Muscle of back (tissue), 13 donors: ENCODE results near the gene KPRP. TPM values are rescaled to one million over a fixed set of nuclear protein-coding genes. Genes with fewer than 3 reads are reported as not detected.
A peak's percentile ranks its signal among the peaks of the same experiment; 100 is the strongest.

ENCODE experiments used
- DNase-seq, 3 donors: peaks; one replicate each; pipeline versions ENCODE4 v3.0.0 to v3.0.0-alpha.2; 2013
- long read RNA-seq, 9 donors: transcript quantifications; one replicate each; lab custom pipeline, GENCODE V29; 2026
- polyA plus RNA-seq, 10 donors: library from polyadenylated mRNA; unstranded; fragments of 120-200 nt; gene quantifications; one replicate each; pipeline ENCODE4 v1.2.1, GENCODE V29; 2013; ENCODE audit not compliant: insufficient read length in 10 of 10

The KPRP gene
- not detected for polyA plus RNA-seq
- long read RNA-seq, donor 1 = 0 reads
- long read RNA-seq, donor 2 = 0 reads
- long read RNA-seq, donor 3 = 0 reads
- long read RNA-seq, donor 4 = 0 reads
- long read RNA-seq, donor 5 = 0 reads
- long read RNA-seq, donor 6 = 0 reads
- long read RNA-seq, donor 7 = 0 reads
- long read RNA-seq, donor 8 = 0 reads
- long read RNA-seq, donor 9 = 0 reads

DNA sequence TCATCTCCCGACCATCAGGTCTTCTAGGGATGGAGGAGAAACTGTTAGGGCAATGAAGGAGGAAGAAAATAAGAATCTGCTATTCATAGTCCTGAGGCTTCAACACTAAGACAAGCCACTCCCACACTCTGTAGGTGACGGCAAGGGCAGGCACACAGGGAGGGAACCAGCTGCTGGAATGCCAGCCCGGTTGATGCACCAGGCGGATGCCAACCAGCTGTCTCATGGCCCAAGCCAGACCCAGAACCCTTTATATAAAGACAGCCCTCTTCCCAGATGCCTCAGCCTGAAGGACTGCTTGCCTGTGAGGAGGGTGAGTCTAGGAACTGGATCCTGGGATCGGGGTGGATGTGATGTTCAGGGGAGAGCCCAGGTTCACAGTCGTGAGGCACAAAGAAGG is at the start of gene KPRP:
TSS of gene KPRP (plus strand) at position 279 of the 400 bp plus-strand sequence. CDS start 1,564 bp downstream, outside the sequence.
- no peak for DNase-seq

GRCh38 chr1:152718238-152718637 is 39.6 kb upstream of the KPRP start:
- DNase-seq = no peak

DNA sequence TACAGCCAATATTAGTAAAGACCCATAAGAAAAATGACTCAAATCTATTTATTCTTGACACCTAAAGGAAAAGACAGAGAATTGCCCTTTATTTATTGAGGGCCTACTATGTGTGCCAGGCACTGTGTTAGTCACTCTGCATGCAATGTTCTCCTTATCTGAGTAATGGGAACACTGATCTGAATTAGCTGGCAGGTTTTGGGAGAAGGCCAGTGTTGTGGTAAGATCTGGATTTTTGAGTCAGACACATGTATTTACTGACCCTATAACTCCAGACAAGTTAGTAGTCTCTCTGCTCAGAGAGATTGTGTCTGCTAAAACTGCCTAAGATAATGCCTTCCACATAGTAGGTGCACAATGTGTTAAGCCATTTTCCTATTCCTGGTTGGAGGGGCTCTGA is 32.6 kb upstream of the KPRP start:
- DNase-seq = no peak

DNA sequence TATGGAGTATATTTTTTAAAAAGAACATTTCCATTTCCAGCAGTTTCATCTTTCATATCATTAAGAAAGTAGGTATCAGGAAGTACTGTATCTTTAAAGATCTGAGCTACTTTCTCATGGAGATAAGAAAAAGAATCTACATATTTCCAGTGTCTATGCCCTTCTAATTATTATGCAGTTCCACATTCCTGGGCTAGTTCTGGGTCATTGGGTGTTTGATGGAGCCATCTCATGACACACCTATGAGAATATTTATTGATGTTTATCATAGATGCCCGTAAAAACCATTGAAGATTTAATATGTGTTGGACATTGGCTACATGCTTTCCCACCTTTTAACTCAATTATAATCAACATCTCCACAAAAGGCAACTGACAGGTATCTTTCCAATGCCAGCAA is 28.8 kb upstream of the KPRP start:
- no peak for DNase-seq

DNA sequence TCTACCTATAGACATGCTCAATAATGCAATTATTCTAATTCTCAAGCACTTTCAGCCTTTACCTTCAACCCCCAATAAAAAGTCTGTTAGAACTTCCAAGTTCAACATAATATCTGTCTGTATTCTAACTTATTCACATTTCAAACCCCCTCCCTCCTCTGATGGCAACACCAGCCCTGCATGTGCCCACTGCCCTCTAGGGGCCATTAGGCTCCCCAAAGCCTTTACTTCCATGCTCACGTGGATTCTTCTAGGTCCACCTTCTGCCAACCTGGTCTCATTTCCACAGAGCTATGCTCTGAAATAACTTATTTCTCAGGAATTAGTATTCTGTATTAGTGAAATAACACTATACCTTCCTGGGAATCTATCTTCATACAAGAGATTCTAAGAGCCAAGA is 22.2 kb upstream of the KPRP start:
- DNase-seq = no peak

GRCh38 chr1:152737997-152738396 is 19.8 kb upstream of the KPRP start:
- DNase-seq = no peak

GRCh38 chr1:152739841-152740240 is 18.0 kb upstream of the KPRP start:
- no peak for DNase-seq

DNA sequence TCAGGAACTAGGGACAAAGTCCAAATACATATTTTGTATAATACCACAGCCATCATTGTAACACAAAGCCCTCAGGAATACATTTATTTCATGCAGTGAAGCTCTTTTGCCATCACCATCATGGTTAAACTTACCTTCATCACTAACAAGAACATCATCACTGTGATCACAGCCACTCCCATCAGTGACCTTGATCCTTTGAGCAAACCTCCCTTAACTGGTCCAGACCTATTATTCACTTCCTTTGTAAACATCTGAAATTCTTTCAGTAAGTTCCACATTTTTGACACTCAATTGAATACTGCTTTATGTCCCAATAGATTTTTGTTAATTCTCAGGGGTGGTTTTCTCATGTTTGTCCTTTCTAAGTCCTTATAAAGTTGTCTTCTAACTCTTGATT is 16.2 kb upstream of the KPRP start:
- no peak for DNase-seq

DNA sequence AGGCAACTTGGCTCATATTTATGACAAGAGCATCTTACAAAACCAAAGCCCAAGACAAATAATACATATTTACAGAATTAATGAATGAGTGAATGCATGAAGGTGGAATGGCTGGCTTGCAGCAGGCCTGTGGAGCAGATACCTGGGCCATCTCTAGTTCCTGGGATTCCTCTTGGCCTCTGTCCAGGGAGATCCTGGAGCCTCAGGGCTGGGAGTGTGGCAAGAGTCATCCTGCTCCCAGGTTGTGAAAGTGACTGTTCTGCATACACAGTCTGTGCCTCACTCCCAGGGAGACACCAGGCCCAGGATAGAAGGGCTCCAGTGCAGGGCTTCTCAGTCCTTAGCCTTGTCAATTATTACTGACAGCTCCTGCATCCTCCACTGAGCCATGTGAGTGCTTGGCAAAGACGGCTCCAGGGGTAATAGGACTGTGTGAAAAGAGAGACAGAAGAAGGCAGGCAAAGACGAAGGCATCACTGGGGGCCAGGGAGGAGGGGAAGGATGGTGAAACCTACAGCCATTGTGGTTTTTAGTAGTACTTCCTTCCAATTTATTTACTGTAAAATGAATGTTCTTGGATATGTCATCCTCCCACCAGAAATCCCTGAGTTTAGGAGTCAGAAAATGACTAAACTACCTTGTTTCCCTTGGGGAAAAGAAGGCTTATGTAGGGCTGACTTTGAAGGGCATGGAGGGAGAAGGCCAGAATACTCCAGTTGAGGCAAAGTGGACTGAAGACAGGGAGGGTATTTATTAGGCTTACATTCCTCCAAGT is 14.3 kb upstream of the KPRP start:
- no peak for DNase-seq

DNA sequence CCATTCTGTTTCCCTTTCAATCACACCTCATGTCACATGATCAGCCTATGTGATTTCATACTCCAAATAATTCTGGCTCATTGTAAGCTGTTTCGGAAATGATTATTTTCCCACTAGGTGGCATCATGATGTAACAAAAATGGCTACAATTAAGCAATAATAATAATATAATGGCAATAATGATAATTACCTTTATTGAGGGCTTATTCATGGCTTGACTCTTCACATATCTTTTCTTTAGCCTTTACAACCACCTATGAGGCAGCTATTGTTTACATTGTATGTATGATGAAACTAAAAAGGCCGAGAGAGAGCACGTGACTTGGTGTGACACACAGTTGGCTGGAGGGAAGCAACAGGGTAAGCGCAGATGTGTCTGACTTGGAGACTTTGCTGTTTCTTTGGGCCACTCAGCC is 12.5 kb upstream of the KPRP start:
- no peak for DNase-seq

DNA sequence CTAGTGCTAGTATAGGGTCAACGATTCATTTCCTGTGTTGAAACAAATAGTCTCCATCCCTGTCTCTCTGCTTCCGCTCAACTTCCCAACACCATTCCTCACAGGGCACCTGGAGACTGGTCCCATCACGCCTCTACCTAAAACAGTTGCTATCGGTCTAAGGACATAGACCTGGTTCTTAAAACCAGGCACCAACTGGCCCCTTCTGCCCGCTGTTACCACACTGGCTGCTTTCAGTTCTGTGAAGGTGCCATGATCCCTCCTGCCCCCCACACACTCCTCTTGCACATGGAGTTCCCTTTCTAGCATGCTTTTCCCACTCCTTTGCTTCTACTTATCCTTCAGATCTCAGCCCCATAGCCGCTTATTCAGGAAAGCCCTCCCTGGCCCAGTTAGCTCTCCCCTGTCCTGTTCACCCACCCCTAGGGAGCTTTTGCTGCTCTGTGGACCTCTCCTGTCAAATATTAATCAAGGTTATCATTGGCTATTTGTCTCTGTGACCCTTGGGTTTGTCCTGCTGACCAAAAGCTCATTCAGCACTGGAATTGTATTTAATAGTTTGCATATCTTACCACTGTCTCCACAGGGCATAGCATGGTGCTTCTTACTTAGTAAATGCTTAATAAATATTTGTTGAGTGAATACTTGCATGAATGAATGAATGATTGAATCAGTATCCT is 11.9 kb upstream of the KPRP start:
- no peak for DNase-seq

- no peak for DNase-seq
Observed at GRCh38 chr1:152747831-152748230, 10.0 kb upstream of the KPRP start.

GRCh38 chr1:152752225-152752624 is 5.6 kb upstream of the KPRP start:
- DNase-seq = peak in 1 of 3 donors; percentile 2

GRCh38 chr1:152753586-152753985 is 4.2 kb upstream of the KPRP start:
- DNase-seq = no peak

- DNase-seq = no peak
Observed at GRCh38 chr1:152756872-152757271, 953 bp upstream of the KPRP start.

GRCh38 chr1:152758636-152759035 is 811 bp downstream of the KPRP start:
- no peak for DNase-seq

- no peak for DNase-seq
Observed at GRCh38 chr1:152759453-152760173, 1.8 kb downstream of the KPRP start.

DNA sequence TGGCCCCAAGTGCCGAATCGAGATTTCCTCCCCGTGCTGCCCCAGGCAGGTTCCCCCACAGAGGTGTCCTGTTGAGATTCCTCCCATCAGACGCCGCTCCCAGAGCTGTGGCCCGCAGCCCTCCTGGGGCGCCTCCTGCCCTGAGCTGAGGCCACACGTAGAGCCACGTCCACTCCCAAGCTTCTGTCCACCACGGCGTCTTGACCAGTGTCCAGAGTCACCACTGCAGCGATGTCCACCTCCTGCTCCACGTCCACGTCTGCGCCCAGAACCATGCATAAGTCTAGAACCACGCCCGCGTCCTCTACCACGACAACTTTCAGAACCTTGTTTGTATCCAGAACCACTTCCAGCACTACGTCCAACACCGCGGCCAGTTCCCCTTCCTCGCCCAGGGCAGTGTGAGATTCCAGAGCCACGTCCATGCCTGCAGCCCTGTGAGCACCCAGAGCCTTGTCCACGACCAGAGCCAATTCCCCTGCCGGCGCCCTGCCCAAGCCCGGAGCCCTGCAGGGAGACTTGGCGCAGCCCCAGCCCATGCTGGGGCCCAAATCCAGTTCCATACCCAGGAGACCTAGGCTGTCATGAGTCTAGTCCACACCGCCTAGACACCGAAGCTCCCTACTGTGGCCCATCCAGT is 2.8 kb downstream of the KPRP start:
- no peak for DNase-seq

GRCh38 chr1:152761609-152762213 is 3.9 kb downstream of the KPRP start:
- no peak for DNase-seq

DNA sequence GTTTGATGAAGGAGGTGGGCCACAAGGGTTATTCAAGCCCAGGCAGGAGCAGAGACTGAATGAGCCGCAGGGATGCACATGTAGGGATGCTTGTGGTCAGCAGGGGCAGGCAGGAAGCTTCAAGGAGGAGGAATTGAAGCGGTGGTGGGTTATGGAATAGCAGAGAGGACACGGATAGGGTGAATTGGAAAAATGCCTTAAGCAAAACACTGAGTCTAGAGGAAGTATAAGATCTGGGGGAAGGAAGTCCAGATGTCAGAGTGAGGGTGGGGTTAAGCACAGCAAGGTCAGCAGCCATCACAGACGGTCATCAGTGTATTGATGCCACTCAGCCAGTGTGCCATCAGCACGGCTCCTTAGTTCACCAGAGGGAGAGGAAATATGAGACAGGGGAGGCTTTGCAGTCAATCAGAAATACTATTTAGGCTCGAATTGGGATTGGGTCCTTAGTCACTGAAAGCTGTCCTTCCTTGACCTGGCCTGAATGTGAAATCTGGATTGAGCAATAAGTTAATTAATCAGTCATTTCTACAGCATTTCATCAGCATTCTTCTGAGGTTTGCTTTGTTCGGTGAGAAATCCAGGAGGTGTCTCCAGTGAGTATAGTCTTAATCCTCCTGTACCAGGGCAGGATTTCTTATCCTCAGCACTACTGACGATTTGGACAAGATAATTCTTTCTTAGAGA is 11.2 kb downstream of the KPRP start:
- DNase-seq = no peak

DNA sequence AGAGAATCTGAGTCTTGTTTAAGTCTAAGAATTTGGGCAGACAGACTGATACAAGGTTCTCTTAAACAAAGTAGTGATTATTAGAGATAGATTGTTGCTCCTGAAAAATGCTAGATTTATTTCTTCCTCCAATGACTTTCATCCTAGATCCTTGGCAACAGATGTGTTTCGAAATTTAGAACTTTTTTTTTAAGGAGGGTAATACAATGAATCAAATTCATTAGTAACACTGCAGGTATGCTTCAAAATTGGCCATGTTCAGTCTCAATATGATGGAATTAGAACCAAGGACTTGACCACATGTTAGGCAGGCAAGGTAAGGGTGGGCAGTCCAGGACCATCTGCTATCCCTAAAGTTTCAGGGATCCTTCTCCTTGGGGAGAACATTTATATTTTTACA is 12.6 kb downstream of the KPRP start:
- no peak for DNase-seq
